Neural crest cell (in vitro differentiated cells): ENCODE measurements around the gene LRRC55. TPM values are rescaled to one million over a fixed set of nuclear protein-coding genes. Genes with fewer than 3 reads are reported as not detected.
A peak's percentile ranks its signal among the peaks of the same experiment; 100 is the strongest.

Experiments
- DNase-seq: peaks from one replicate; pipeline ENCODE4 v3.0.0; 2021; ENCODE audit warnings: low read depth, mixed read lengths, low spot score
- H3K27ac Mint-ChIP-seq: one replicate; pipeline ENCODE4 v1.8.0; 2021; ENCODE audit warnings: mild to moderate bottlenecking, mixed read lengths; ENCODE audit not compliant: unreplicated experiment
- H3K27me3 Mint-ChIP-seq: 2 replicates; pipeline ENCODE4 v1.8.0; 2021; ENCODE audit warnings: low read depth, mild to moderate bottlenecking, mixed read lengths
- H3K36me3 Mint-ChIP-seq: 2 replicates; pipeline ENCODE4 v1.8.0; 2021; ENCODE audit warnings: low read depth, mild to moderate bottlenecking, mixed read lengths
- H3K4me1 Mint-ChIP-seq: 2 replicates; pipeline ENCODE4 v1.8.0; 2021; ENCODE audit warnings: mixed read lengths
- H3K4me3 Mint-ChIP-seq: one replicate; pipeline ENCODE4 v1.8.0; 2021; ENCODE audit warnings: mild to moderate bottlenecking, mixed read lengths
- H3K9me3 Mint-ChIP-seq: 2 replicates; pipeline ENCODE4 v1.8.0; 2021; ENCODE audit warnings: mixed read lengths
- total RNA-seq: library from RNA; stranded (reverse); gene quantifications from 2 replicates; pipeline ENCODE4 v1.2.1, GENCODE V29; 2021
- TF ChIP-seq, protein P1 (sequence below): fragments of 200-600 bp; sonication (generic); conservative IDR thresholded peaks from 2 replicates; pipeline ENCODE4 v1.5.0; 2021; ENCODE audit warnings: antibody characterized with exemption, mild to moderate bottlenecking

The LRRC55 gene
- total RNA-seq, 1 donor from 2014 or later: 6.4 TPM

DNA sequence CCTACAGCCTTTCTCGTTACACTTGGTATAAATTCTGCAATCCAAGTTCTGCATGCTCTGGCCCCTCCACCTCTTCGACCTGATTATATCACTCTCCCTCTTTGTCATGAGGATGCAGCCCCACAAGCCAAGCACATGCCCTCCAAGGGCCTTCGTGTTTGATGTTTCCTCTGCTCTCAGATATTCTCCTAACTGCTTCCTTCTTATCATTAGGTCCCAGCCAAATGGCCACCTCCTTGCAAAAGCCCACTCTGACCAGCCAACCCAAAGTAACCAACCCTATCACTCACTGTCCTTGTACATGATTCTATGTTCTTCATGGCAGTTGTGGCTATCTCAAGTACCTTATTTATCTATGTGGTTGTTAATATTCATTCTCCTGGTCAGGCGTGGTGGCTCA, 38.3 kb upstream of the LRRC55 start:
- H3K4me1 Mint-ChIP-seq: peaks cover 7% of the 10 kb centered on the region
- no peaks in the 10 kb centered on the region for H3K27me3 Mint-ChIP-seq
- no peak overlapping the region for H3K4me3 Mint-ChIP-seq
- no peaks in the 10 kb centered on the region for H3K9me3 Mint-ChIP-seq
- no peaks in the 10 kb centered on the region for H3K36me3 Mint-ChIP-seq
- DNase-seq: no peak
- TF ChIP-seq, protein P1, sequence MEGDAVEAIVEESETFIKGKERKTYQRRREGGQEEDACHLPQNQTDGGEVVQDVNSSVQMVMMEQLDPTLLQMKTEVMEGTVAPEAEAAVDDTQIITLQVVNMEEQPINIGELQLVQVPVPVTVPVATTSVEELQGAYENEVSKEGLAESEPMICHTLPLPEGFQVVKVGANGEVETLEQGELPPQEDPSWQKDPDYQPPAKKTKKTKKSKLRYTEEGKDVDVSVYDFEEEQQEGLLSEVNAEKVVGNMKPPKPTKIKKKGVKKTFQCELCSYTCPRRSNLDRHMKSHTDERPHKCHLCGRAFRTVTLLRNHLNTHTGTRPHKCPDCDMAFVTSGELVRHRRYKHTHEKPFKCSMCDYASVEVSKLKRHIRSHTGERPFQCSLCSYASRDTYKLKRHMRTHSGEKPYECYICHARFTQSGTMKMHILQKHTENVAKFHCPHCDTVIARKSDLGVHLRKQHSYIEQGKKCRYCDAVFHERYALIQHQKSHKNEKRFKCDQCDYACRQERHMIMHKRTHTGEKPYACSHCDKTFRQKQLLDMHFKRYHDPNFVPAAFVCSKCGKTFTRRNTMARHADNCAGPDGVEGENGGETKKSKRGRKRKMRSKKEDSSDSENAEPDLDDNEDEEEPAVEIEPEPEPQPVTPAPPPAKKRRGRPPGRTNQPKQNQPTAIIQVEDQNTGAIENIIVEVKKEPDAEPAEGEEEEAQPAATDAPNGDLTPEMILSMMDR: no peak
- H3K27ac Mint-ChIP-seq: no peak overlapping the region

DNA sequence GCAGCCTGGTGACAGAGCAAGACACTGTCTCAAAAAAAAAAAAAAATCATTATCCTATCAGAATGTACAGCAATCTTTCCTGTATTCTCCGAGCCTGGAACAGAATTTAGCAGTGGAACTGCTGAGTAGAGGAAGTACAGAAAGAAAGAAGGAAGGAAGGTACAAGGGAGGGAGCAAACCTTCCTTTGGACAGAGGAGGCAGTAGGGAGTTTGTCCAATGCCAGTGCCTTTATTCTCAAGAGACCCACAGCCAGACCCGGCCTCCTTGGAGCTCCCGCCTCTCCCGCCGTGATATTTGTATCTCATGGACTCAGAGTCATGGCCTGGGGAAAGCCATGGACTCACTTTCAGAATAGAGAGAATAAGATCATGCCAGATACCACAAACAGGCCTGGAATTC, 37.7 kb upstream of the LRRC55 start:
- Mint-ChIP-seq H3K9me3 (no peaks in the 10 kb centered on the region), H3K4me1 (peaks cover 7% of the 10 kb centered on the region), H3K36me3 (no peaks in the 10 kb centered on the region), H3K27me3 (no peaks in the 10 kb centered on the region), H3K27ac (no peak overlapping the region), H3K4me3 (no peak overlapping the region)
- no peak for DNase-seq
- TF ChIP-seq, protein P1: no peak

DNA sequence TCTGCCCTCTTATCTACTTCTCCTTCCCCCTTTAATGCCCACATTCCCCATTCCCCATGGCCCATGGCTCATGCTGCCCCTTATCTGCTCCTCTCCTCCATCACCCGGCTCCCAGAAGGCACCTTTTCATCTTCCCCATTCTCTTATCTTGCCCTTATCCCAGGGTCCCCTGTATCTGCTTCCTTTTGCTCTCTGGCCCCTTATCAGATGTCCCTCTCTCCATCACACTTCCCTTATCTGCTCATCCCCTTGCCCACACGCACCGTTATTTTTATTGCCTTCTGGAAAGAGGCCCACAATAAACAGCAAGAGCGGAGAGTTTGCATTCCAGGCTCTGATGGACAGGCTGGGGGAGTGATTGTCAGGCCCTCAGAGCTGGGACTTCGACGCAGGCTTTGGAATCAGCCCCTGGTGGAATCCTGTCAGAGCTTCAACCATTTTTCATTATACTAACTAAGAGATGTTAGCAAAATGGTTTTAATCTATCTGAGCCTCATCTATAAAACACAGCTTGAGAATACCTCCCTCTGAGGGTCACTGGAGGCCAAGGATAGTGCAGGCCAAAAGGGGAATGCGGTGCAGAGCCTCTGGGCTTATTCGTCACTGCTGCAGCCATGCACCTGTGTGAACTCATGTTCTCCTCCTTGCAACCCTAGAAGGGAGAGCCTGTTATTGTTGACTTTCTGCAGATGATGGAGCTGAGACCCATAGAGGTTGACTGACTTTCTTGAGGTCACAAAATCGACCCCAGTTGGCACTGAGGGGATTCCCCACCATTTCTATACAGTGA, 37.0 kb upstream of the LRRC55 start:
- Mint-ChIP-seq H3K4me3 (no peak overlapping the region), H3K4me1 (peaks cover 7% of the 10 kb centered on the region), H3K27ac (peak overlapping the region; percentile 84), H3K9me3 (no peaks in the 10 kb centered on the region), H3K36me3 (no peaks in the 10 kb centered on the region), H3K27me3 (no peaks in the 10 kb centered on the region)
- no peak for DNase-seq
- TF ChIP-seq, protein P1: no peak

DNA sequence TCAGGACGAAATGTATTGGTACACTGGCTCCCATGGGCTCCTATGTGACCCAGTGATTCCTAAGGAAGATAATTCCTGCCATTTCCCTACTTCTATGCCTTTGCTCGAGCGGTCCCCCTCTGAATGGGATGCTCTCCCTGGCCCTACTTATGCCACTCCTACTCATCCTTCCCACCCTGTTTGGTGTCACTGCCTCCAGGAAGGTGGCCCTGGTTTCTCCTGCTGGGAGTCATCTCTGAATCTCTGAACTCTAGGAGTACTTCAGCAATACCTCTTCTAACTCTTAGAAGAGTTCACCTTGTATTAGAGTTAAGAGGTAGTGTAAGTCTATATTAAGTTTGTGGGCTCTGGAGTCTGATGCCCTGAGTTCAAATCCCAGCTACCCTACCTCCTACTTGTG, 35.5 kb upstream of the LRRC55 start:
- no peak for DNase-seq
- Mint-ChIP-seq H3K9me3 (no peaks in the 10 kb centered on the region), H3K4me3 (no peak overlapping the region), H3K27ac (no peak overlapping the region), H3K36me3 (no peaks in the 10 kb centered on the region), H3K4me1 (peaks cover 7% of the 10 kb centered on the region), H3K27me3 (no peaks in the 10 kb centered on the region)
- TF ChIP-seq, protein P1: no peak

DNA sequence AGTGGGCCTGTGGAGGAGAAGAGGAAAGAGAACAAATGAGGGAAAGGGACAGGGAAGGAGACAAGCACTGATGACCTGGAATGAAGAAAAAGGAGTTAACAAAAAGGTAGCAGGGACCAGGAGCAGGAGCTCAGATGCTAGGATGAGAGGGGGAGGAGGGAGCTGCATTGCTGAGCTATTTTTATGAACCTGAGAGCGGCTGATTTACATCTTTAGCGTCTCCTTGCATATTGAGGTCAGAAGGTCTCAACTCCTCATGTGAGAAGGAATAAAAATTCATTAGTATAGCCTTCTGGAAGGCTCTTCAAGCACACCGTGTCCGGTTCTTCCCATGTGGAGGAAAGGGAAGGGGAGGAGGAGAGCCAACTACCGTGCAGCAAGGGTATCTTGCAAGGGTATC, 33.1 kb upstream of the LRRC55 start:
- TF ChIP-seq, protein P1: no peak
- Mint-ChIP-seq H3K4me1 (peaks cover 7% of the 10 kb centered on the region), H3K4me3 (no peak overlapping the region), H3K36me3 (no peaks in the 10 kb centered on the region), H3K9me3 (no peaks in the 10 kb centered on the region), H3K27ac (no peak overlapping the region), H3K27me3 (no peaks in the 10 kb centered on the region)
- no peak for DNase-seq
